Measurements from ENCODE around the gene HECW1.

DNA sequence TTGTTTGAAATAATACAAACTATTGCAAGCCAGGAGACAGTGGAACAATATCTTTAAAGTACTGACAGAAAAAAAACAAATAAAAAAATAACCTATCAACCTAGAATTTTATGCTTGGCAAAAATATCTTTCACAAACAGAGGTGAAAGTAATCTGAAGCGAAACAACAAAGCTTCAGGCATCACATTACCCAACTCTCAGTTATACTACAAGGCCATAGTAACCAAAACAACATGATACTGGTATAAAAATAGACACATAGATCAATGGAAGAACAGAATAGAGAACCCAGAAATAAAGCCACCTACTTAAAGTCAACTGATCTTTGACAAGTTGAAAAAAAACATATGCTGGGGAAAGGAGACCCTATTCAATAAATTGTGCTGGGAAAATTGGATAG lies 26.5 kb upstream of the HECW1 start:
- TF ChIP-seq, protein P1, sequence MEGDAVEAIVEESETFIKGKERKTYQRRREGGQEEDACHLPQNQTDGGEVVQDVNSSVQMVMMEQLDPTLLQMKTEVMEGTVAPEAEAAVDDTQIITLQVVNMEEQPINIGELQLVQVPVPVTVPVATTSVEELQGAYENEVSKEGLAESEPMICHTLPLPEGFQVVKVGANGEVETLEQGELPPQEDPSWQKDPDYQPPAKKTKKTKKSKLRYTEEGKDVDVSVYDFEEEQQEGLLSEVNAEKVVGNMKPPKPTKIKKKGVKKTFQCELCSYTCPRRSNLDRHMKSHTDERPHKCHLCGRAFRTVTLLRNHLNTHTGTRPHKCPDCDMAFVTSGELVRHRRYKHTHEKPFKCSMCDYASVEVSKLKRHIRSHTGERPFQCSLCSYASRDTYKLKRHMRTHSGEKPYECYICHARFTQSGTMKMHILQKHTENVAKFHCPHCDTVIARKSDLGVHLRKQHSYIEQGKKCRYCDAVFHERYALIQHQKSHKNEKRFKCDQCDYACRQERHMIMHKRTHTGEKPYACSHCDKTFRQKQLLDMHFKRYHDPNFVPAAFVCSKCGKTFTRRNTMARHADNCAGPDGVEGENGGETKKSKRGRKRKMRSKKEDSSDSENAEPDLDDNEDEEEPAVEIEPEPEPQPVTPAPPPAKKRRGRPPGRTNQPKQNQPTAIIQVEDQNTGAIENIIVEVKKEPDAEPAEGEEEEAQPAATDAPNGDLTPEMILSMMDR (IDR thresholded peaks at IDR 0.05): no peak
- TF ChIP-seq POLR2AphosphoS5 (IDR thresholded peaks at IDR 0.05; ENCODE audit: low read depth, low read length) (no peak), SIN3A (IDR thresholded peaks at IDR 0.05; ENCODE audit: borderline replicate concordance, insufficient read depth, low read depth, low read length) (no peak)
